Stomach (tissue), 9 donors: ENCODE data around the gene DIP2A. TPM values are rescaled to one million over a fixed set of nuclear protein-coding genes. Genes with fewer than 3 reads are reported as not detected.

ENCODE experiments used
- DNase-seq, 2 donors: peaks; one replicate each; pipeline versions ENCODE4 v3.0.0 to v3.0.0-alpha.2; 2013 to 2019
- H3K27ac ChIP-seq, 5 donors: fragments of 200-600 bp in 4 of 5; sonication (generic) in 4 of 5; one replicate each; pipeline ENCODE4 v1.5.1; 2013 to 2019; ENCODE audit warnings: mild to moderate bottlenecking in 1 of 5, moderate library complexity in 1 of 5
- H3K27me3 ChIP-seq, 3 donors: fragments of 200-600 bp; sonication (generic); one replicate each; pipeline ENCODE4 v1.5.1; 2017 to 2019; ENCODE audit warnings: mixed run types in 1 of 3
- H3K36me3 ChIP-seq, 4 donors: fragments of 200-600 bp; sonication (generic); 1 replicate in 3 of 4; 2 replicates in 1 of 4; pipeline ENCODE4 v1.5.1; 2016 to 2019
- H3K4me1 ChIP-seq, 4 donors: fragments of 200-600 bp; sonication (generic); one replicate each; pipeline ENCODE4 v1.5.1; 2016 to 2019
- H3K4me3 ChIP-seq, 4 donors: fragments of 200-600 bp; sonication (generic) in 3 of 4; one replicate each; pipeline ENCODE4 v1.5.1; 2016 to 2019; ENCODE audit warnings: mild to moderate bottlenecking in 1 of 4
- H3K9me3 ChIP-seq, 4 donors: fragments of 200-600 bp; sonication (generic); one replicate each; pipeline ENCODE4 v1.5.1; 2016 to 2019
- EP300 ChIP-seq: sonication (generic); formaldehyde crosslinking; IDR thresholded peaks from one replicate; pipeline ENCODE4 v1.6.1; 2017; ENCODE audit warnings: antibody characterized with exemption
- POLR2A ChIP-seq, 4 donors: fragments of 450-650 bp; IDR thresholded peaks; one replicate each; pipeline ENCODE4 v1.6.1; 2016; ENCODE audit warnings: antibody characterized with exemption in 4 of 4, control low read depth in 2 of 4, mild to moderate bottlenecking in 1 of 4, moderate library complexity in 1 of 4
- POLR2AphosphoS5 ChIP-seq, 3 donors: sonication (generic); formaldehyde crosslinking; IDR thresholded peaks; one replicate each; pipeline ENCODE4 v1.6.1; 2016; ENCODE audit warnings: antibody characterized with exemption in 3 of 3
- WGBS, 5 donors: extraction: QIAGEN DNeasy Blood & Tissue Kit in 3 of 5; methylation state at CpG; one replicate each; pipeline versions ENCODE4 v1.1.5 to v1.1.7; 2013 to 2018; 5-methylcytosine and 5-hydroxymethylcytosine counted together
- intact Hi-C: fragments of 100-400 bp; cut with DNase I; formaldehyde crosslinking; loops from one replicate; pipeline ENCODE4 v1.15.1; 2023; ENCODE audit warnings: low total_unique reads
- polyA plus RNA-seq, 3 donors: library from polyadenylated mRNA; stranded (reverse); fragments of 200-250 nt; gene quantifications; one replicate each; pipeline ENCODE4 v1.2.3, GENCODE V29; 2013
- total RNA-seq, 5 donors: library from RNA; depleted of rRNA; stranded (reverse); fragments of >200 nt; gene quantifications; one replicate each; pipeline versions ENCODE4 v1.1.0 to v1.2.3, GENCODE V29; 2014 to 2016
- TF ChIP-seq, protein P1 (sequence below), 7 experiments: fragments of 450-650 bp in 4 of 7; fragments of 200-600 bp in 3 of 7; sonication (generic) in 3 of 7; IDR thresholded peaks; one replicate each; pipeline ENCODE4 v1.5.1; 2016 to 2019; ENCODE audit warnings: antibody characterized with exemption in 7 of 7, control low read depth in 2 of 7, mild to moderate bottlenecking in 1 of 7
- donor health status: healthy with polysubstance abuse.
- donor health status: Bipolar disorder and iron deficiency.
- donor health status: healthy.

The DIP2A gene
- total and polyA plus RNA-seq, 8 donors = 7.3 to 122 (median 51.0) TPM

DNA sequence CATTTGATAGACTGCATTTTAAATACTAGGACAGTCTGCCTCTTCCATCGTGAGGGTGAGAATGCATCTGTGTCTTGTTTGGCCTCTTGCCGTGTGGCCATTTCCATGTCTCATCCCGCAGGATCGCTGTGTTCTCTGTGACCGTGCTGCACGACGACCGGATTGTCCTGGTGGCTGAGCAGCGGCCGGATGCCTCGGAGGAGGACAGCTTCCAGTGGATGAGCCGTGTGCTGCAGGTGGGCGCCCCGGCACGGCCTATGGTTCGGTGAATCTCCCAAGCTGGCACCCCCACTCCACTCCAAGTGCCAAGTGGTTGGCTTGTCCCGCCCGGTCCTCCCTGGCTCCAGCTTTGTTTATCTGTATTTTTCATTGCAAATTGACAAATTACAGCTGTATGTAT is 91.0 kb downstream of the DIP2A start:
- intact Hi-C loops = no loop called here
- WGBS, 5 donors = 92 to 97% (median 95%) methylated on average over 18 of the region's 18 CpGs
- TF ChIP-seq POLR2AphosphoS5 (IDR thresholded peaks at IDR 0.05) (no peak), EP300 (no peak), POLR2A (IDR thresholded peaks at IDR 0.05) (no peak)
- TF ChIP-seq, protein P1, sequence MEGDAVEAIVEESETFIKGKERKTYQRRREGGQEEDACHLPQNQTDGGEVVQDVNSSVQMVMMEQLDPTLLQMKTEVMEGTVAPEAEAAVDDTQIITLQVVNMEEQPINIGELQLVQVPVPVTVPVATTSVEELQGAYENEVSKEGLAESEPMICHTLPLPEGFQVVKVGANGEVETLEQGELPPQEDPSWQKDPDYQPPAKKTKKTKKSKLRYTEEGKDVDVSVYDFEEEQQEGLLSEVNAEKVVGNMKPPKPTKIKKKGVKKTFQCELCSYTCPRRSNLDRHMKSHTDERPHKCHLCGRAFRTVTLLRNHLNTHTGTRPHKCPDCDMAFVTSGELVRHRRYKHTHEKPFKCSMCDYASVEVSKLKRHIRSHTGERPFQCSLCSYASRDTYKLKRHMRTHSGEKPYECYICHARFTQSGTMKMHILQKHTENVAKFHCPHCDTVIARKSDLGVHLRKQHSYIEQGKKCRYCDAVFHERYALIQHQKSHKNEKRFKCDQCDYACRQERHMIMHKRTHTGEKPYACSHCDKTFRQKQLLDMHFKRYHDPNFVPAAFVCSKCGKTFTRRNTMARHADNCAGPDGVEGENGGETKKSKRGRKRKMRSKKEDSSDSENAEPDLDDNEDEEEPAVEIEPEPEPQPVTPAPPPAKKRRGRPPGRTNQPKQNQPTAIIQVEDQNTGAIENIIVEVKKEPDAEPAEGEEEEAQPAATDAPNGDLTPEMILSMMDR (IDR thresholded peaks at IDR 0.05) = no peak
- no peak overlapping the region for H3K4me3 ChIP-seq
- H3K27me3 ChIP-seq = no peaks in the 10 kb centered on the region
- peak in 1 of 2 donors; percentile 23 for DNase-seq
- peaks cover 0 to 9% (median 0%) of the 10 kb centered on the region in 4 donors for H3K4me1 ChIP-seq
- H3K9me3 ChIP-seq = no peaks in the 10 kb centered on the region
- no peak overlapping the region for H3K27ac ChIP-seq
- peaks cover 38 to 99% (median 95%) of the 10 kb centered on the region in 4 donors for H3K36me3 ChIP-seq

DNA sequence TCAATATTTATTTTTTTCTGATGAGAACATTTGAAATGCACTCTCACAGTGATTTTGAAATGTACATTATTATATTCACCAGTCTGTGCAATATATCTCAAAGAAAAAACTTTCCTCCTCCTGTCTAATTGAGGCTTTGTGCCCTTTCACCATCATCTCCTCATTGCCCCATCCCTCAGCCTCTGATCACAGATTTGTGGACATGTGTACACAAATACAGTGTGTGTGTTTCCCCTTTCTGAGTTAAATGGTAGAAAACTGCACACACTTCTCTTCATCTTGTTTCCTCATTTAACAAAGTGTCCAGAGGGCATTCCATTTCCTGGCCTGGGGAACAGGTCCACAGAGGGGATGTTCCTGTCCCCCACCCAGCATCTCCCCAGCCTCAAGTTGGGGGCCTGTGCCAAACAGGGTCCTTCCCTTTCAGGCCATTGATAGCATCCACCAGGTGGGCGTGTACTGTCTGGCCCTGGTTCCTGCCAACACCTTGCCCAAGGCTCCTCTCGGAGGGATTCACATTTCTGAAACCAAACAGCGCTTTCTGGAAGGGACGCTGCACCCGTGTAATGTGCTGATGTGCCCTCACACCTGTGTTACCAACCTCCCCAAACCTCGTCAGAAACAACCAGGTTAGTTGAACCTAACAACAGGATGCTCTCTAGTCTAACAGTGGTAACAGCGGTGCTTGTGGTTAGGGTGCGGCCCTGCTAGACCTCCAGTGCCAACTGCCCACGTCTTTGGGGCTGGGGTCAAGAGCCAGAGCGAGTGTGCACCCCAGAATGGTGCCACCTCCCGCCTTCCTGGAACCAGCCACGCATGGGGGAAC is 91.6 kb downstream of the DIP2A start:
- no peaks in the 10 kb centered on the region for H3K9me3 ChIP-seq
- no peak overlapping the region for H3K4me3 ChIP-seq
- H3K27me3 ChIP-seq = no peaks in the 10 kb centered on the region
- peak; percentile 21 to 48 for DNase-seq
- peak overlapping the region in 2 of 5 donors; percentile 26 to 47 for H3K27ac ChIP-seq
- H3K4me1 ChIP-seq = peaks cover 0 to 9% (median 0%) of the 10 kb centered on the region in 4 donors
- TF ChIP-seq, protein P1 (IDR thresholded peaks at IDR 0.05) = no peak
- TF ChIP-seq POLR2A (IDR thresholded peaks at IDR 0.05) = no peak
- TF ChIP-seq POLR2AphosphoS5 (IDR thresholded peaks at IDR 0.05) = no peak
- peaks cover 45 to 99% (median 95%) of the 10 kb centered on the region in 4 donors for H3K36me3 ChIP-seq
- WGBS, 5 donors = 80 to 87% (median 81%) methylated on average over 8 to 12 of the region's 12 CpGs
- intact Hi-C loops = no loop called here

DNA sequence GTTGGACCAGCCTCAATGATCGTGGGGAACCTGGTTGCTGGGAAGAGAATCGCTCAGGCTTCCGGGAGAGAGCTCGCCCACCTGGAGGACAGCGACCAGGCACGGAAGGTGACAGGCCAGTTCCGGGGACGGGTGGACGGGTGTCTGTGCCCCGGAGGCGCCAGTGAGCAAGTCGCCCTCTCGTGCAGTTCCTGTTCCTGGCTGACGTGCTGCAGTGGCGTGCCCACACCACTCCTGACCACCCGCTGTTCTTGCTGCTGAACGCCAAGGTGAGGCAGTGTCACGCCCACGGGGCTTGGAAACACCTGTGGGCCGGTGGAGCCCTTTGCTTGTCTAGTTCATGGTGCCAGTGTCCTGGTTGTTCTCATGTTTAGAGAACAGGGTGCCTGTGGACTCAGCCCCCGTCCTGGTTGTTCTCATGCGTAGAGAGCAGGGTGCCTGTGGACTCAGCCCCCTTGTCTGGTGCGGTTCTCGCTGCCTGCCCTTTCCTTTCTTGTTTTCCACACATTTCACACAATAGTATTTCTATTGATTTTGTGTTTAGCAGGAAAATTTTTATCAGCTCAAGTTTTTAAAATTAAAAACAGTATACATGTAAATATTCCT is 93.0 kb downstream of the DIP2A start:
- no peaks in the 10 kb centered on the region for H3K27me3 ChIP-seq
- TF ChIP-seq POLR2A (IDR thresholded peaks at IDR 0.05) = no peak
- no peak for TF ChIP-seq EP300
- TF ChIP-seq, protein P1 (IDR thresholded peaks at IDR 0.05) = no peak
- TF ChIP-seq POLR2AphosphoS5 (IDR thresholded peaks at IDR 0.05) = no peak
- 74 to 87% (median 84%) methylated on average over 18 to 24 of the region's 24 CpGs for WGBS, 5 donors
- DNase-seq = peak in 1 of 2 donors; percentile 29
- H3K4me1 ChIP-seq = peaks cover 0 to 9% (median 0%) of the 10 kb centered on the region in 4 donors
- intact Hi-C loops = no loop called here
- peak overlapping the region in 4 of 5 donors; percentile 38 to 69 (median 58) for H3K27ac ChIP-seq
- no peak overlapping the region for H3K4me3 ChIP-seq
- H3K9me3 ChIP-seq = no peaks in the 10 kb centered on the region
- H3K36me3 ChIP-seq = peaks cover 45 to 99% (median 95%) of the 10 kb centered on the region in 4 donors

DNA sequence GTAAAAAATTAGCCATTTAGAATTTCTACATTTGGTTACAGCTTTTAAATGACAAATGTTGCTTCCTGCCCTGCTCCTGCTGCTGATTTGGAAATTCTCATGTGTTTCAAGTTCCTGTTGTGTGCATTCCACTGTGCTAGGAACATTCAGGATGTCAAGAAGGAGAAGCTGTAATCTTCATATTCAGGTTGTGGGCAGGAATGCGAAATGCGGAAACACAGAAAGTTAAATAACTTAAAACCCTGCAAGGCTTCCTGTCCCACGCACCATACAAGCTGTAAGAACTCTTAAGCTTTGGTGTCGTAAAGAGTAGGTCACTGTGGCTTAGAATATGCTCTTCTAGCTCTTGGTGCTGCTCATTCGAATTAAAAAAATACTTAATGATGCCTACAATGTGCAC is 93.6 kb downstream of the DIP2A start:
- H3K9me3 ChIP-seq = no peaks in the 10 kb centered on the region
- 60 to 88% (median 80%) methylated on average over 5 of the region's 5 CpGs for WGBS, 5 donors
- intact Hi-C loops = no loop called here
- H3K4me3 ChIP-seq = no peak overlapping the region
- peaks cover 0 to 9% (median 0%) of the 10 kb centered on the region in 4 donors for H3K4me1 ChIP-seq
- peaks cover 44 to 99% (median 95%) of the 10 kb centered on the region in 4 donors for H3K36me3 ChIP-seq
- H3K27ac ChIP-seq = peak overlapping the region in 4 of 5 donors; percentile 38 to 69 (median 58)
- no peaks in the 10 kb centered on the region for H3K27me3 ChIP-seq
- peak in 1 of 2 donors; percentile 26 for DNase-seq
- TF ChIP-seq POLR2AphosphoS5 (IDR thresholded peaks at IDR 0.05) = no peak
- no peak for TF ChIP-seq POLR2A (IDR thresholded peaks at IDR 0.05)
- no peak for TF ChIP-seq EP300
- TF ChIP-seq, protein P1 (IDR thresholded peaks at IDR 0.05) = no peak
